Type B pancreatic cell (in vitro differentiated cells): ENCODE measurements around the gene PAPOLB. TPM values are rescaled to one million over a fixed set of nuclear protein-coding genes. Genes with fewer than 3 reads are reported as not detected.

Source experiments
- DNase-seq: peaks from one replicate; pipeline ENCODE4 v3.0.0; 2021; ENCODE audit warnings: mixed read lengths; ENCODE audit not compliant: unreplicated experiment; ENCODE audit errors: extremely low spot score
- H3K27ac Mint-ChIP-seq: 2 replicates; pipeline ENCODE4 v1.8.0; 2021; ENCODE audit warnings: mild to moderate bottlenecking, mixed read lengths
- H3K27me3 Mint-ChIP-seq: 2 replicates; pipeline ENCODE4 v1.8.0; 2021; ENCODE audit warnings: mixed read lengths
- H3K36me3 Mint-ChIP-seq: 2 replicates; pipeline ENCODE4 v1.8.0; 2021; ENCODE audit warnings: mixed read lengths
- H3K4me1 Mint-ChIP-seq: one replicate; pipeline ENCODE4 v1.8.0; 2021; ENCODE audit warnings: mixed read lengths; ENCODE audit not compliant: unreplicated experiment
- H3K4me3 Mint-ChIP-seq: 2 replicates; pipeline ENCODE4 v1.8.0; 2021; ENCODE audit warnings: mild to moderate bottlenecking, mixed read lengths
- H3K9me3 Mint-ChIP-seq: 2 replicates; pipeline ENCODE4 v1.8.0; 2021; ENCODE audit warnings: mixed read lengths
- total RNA-seq: library from RNA; stranded (reverse); gene quantifications from 2 replicates; pipeline ENCODE4 v1.2.1, GENCODE V29; 2021; ENCODE audit warnings: low replicate concordance
- TF ChIP-seq, protein P1 (sequence below): fragments of 200-600 bp; sonication (generic); conservative IDR thresholded peaks from 2 replicates; pipeline ENCODE4 v1.5.0; 2021; ENCODE audit warnings: antibody characterized with exemption, mild to moderate bottlenecking

The PAPOLB gene
- total RNA-seq, 1 donor from 2014 or later = 0.56 TPM

DNA sequence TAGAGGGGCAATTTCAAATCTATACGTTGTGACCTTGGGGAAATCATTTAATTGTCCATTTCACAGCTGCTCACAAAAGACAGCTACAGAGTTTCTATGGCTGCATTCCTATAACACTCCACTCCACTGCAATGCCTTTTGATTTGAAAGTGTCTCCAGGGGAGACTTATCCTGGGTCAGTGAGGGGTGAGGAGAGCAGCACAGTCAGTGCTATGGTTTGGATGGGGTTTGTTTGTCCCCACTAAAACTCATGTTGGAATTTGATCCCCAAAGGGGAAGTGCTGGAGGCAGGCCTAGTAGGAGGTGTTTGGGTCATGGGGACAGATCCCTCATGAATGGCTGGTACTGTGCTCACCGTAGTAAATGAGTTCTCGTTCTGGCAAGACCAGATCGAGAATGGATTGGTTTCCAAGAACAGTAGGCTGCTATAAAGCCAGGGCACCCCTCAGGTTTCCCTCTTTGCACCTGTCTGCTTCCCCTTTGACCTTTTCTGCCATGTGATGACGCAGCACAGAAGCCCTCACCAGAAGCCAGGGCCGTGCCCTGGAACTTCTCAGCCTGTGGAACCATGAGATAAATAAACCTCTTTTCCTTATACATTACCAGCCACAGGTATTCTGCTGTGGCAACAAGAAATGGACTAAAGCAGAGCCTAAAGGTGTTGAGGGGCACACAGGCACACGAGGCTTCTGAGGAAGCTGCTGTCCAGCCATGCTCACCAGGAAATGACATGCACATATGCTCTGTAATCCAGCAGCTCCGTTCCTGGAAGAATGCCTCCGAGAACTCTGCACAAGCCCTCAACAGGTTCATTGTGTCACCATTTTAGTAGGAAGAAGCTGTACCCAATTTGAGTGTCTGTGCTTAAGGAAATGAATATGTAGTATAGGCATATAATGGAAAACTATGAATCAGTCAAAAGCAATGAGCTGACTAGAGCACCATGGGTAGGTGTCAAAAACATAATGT, 5.0 kb upstream of the PAPOLB start:
- H3K9me3 Mint-ChIP-seq = peaks cover 7% of the 10 kb centered on the region
- H3K27ac Mint-ChIP-seq = no peak overlapping the region
- no peaks in the 10 kb centered on the region for H3K27me3 Mint-ChIP-seq

DNA sequence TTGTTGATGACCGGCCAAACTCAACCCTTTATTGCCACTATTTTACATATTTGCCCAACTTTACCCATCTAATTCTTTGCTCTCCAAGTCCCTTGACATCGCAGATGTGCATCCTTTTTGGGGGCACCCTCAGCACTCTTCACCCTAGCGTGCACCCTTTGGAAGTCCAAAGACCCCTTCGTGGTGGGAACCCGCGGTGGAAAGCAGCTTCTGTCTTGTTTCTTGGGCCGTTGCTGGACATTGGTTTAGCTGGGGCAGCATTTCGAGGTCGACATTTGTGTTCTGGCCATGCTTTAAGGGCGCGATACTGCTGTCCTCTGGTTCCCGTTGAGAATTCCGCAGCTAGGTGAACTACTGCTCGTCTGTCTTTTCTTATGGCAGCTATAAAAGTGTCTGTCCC, 326 bp upstream of the PAPOLB start:
- Mint-ChIP-seq H3K4me1 (peaks cover 6% of the 10 kb centered on the region), H3K27me3 (no peaks in the 10 kb centered on the region), H3K4me3 (no peak overlapping the region), H3K27ac (no peak overlapping the region), H3K9me3 (peaks cover 7% of the 10 kb centered on the region), H3K36me3 (peaks cover 7% of the 10 kb centered on the region)
- no peak for DNase-seq
- TF ChIP-seq, protein P1, sequence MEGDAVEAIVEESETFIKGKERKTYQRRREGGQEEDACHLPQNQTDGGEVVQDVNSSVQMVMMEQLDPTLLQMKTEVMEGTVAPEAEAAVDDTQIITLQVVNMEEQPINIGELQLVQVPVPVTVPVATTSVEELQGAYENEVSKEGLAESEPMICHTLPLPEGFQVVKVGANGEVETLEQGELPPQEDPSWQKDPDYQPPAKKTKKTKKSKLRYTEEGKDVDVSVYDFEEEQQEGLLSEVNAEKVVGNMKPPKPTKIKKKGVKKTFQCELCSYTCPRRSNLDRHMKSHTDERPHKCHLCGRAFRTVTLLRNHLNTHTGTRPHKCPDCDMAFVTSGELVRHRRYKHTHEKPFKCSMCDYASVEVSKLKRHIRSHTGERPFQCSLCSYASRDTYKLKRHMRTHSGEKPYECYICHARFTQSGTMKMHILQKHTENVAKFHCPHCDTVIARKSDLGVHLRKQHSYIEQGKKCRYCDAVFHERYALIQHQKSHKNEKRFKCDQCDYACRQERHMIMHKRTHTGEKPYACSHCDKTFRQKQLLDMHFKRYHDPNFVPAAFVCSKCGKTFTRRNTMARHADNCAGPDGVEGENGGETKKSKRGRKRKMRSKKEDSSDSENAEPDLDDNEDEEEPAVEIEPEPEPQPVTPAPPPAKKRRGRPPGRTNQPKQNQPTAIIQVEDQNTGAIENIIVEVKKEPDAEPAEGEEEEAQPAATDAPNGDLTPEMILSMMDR = no peak

More for the DNA sequence above, 5.0 kb upstream of the PAPOLB start:
- Mint-ChIP-seq H3K4me3 (no peak overlapping the region), H3K4me1 (peaks cover 10% of the 10 kb centered on the region), H3K36me3 (peaks cover 11% of the 10 kb centered on the region)
- no peak for DNase-seq
- TF ChIP-seq, protein P1 = no peak

- Mint-ChIP-seq H3K4me1 (peaks cover 1% of the 10 kb centered on the region), H3K4me3 (no peak overlapping the region), H3K27ac (no peak overlapping the region), H3K27me3 (no peaks in the 10 kb centered on the region), H3K36me3 (peaks cover 7% of the 10 kb centered on the region), H3K9me3 (peaks cover 7% of the 10 kb centered on the region)
- TF ChIP-seq, protein P1 = no peak
- no peak for DNase-seq
Observed at GRCh38 chr7:4861227-4861626, 603 bp downstream of the PAPOLB start.

DNA sequence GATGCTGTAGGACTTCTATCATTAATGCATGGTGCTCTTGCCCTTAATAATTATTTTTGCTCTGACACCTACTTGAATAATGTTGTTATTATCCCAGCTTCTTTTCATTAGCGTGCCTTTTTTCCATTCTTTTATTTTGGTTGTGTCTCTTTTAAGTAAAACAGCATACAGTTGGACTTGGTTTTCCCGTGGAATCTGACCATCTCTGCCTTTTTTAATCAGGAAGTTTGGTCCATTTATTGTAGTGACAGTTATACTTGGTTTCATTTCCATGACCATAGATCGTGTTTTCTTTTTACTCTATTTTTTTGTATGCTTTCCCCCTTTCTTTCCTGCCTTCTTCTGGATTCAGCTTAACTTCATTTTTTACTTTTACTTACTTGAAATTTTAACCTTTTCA, 4.6 kb downstream of the PAPOLB start:
- Mint-ChIP-seq H3K27me3 (no peaks in the 10 kb centered on the region), H3K9me3 (no peaks in the 10 kb centered on the region), H3K4me3 (no peak overlapping the region), H3K4me1 (no peaks in the 10 kb centered on the region), H3K36me3 (peaks cover 4% of the 10 kb centered on the region), H3K27ac (no peak overlapping the region)
- TF ChIP-seq, protein P1 = no peak
- DNase-seq = no peak

- DNase-seq = no peak
- Mint-ChIP-seq H3K4me3 (no peak overlapping the region), H3K4me1 (no peaks in the 10 kb centered on the region), H3K27ac (no peak overlapping the region), H3K27me3 (no peaks in the 10 kb centered on the region), H3K9me3 (peaks cover under 1% of the 10 kb centered on the region), H3K36me3 (peaks cover 5% of the 10 kb centered on the region)
- TF ChIP-seq, protein P1 = no peak
Observed at GRCh38 chr7:4856336-4857057, 5.3 kb downstream of the PAPOLB start.
